ENCODE results near the gene EOLA1.
"Not testable (repeated sequence)": the region's sequence is repeated elsewhere in the genome, so short reads cannot be mapped to it uniquely, and the experiment has no call there.

The EOLA1 gene

DNA sequence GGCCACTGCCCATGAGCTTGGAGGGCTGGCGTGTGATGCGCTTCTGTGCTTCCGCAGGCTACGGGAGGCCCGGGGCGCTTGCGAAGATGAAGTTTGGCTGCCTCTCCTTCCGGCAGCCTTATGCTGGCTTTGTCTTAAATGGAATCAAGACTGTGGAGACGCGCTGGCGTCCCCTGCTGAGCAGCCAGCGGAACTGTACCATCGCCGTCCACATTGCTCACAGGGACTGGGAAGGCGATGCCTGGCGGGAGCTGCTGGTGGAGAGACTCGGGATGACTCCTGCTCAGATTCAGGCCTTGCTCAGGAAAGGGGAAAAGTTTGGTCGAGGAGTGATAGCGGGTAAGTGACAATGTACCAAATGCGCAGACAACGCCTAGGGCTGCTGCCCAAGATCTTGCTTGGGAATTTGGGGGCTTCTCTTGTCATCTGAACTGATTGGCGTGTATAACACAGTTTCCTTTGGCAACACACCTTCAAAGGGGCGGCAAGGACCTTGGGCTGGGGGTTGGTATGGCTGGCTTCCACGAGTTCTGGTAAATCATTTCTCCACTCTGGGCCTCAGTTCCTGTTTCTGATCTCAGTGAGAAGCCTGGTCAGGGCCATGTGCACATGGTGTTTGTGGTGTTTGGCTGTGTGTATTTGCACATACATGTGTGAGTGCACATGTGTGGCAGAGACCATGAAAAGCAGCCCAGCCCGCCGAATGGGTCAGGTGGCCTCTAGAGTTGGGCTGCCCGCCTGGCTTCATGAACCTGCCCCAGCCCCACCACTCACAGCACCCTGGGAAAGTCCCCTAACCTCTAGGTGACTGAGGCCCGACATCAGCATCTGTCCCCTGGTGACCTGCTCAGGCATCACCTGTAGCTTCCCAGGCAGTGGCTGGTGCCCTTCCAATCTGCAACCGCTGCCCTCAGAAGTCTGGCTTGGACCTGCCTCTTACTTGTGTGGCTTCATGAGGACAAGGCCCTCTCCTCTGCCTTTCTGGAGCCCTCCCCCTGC is 5.0 kb downstream of the EOLA1 start:
- DNase-seq = not testable (repeated sequence)

DNA sequence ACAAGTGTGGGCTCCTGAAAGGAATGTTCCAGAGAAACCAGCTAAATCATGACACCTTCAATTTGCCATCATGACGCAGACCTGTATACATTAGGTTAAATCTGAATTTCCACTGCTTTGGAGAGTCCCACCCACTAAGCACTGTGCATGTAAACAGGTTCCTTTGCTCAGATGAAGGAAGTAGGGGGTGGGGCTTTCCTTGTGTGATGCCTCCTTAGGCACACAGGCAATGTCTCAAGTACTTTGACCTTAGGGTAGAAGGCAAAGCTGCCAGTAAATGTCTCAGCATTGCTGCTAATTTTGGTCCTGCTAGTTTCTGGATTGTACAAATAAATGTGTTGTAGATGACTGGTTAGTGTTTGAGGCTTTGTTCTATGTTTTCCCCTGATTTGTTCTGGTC is 6.2 kb downstream of the EOLA1 start:
- DNase-seq = not testable (repeated sequence)

- DNase-seq = not testable (repeated sequence)
Observed at GRCh38 chrX:149547782-149548181, 7.0 kb downstream of the EOLA1 start.

DNA sequence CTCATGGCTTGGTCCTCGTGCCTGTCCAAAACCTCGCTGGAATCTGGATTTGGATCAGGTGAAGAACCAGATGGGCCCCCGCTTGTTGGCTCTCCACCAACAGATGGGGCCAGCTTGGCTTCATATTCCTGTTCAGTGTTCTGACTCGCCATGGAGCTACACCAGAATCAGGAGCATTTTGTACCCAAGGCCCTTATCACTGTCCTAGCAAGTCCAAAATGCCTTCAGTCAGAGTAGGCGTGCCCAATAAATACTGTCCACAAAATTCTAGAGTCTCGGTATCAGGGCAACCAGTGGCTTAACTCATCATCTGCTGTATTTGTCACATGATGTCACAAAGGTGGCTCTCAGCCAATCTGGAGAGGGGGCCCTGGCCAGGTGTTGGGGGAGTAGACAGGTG is 8.9 kb downstream of the EOLA1 start, which contains the start of gene HSFX3:
Gene HSFX3, minus strand, starts transcription at position 224 of the 400 bp plus-strand sequence. Its CDS starts 72 bp downstream, at position 152.
- not testable (repeated sequence) for DNase-seq

DNA sequence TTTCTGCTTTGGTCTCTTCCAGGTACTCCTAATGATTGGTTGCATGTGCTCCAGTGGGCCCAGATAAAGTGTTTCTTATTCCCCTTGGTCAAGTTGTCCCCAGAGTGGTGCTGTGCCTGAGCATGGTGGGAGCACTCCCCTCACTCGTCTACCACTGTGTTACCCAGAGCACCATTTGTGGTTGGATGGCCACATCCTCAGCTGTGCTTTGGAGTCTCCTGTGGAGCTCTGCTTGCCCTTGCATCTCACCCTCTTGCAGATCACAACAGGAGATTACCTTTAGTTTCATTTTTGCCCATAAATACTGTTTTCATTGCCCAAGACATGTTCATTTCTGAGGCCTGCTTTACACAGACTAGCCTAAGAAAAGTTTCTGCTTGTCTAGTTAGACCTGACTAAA is 9.6 kb downstream of the EOLA1 start:
- not testable (repeated sequence) for DNase-seq

DNA sequence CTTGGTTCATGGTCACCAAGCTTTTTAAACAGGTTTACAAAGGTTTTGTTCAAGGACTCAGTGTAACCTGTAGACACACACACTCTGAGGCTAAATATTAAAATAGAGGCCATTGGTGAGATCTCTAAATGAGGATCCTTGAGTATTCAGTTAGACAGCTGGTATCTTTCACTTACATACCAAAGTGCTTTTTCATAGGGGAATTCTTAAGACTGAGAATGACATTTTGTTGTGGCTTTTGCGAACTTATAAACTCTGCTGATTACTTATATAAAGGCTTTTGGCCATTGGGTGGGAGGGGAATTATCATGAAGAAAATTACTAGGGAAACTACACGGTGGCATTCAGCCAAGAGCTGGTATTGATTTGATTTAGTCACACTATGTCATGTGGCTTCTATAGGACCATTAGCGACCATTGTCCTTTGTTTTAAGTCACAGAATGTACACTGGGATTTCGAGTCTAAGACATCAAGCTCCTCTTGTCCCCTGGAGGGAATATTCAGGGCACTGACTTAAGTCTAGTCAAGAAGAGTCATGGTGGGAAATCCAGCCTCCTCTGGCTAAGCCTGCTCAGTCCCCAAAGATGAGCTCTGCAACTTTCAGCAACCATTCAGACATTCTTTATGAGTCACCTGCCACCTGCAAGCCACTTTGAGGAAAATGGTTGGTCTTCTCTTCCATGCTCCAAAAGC is 10.6 kb downstream of the EOLA1 start:
- DNase-seq = not testable (repeated sequence)

DNA sequence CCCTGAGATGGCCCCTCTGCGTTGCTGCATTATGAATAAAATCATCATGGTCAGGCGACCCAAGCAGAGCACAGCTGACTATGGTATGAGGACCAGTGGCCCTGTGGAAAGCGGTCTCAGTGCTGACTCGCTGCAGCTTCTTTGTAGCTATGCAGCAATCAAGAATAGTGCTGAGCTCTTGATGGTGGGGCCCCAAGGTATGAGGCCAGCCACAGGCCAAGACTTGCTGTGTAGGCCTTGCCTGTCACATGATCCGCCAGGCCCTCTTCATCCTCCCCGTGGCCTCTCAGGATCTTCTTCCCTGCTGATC is 11.1 kb downstream of the EOLA1 start:
- DNase-seq = not testable (repeated sequence)

- not testable (repeated sequence) for DNase-seq
Observed at GRCh38 chrX:149555251-149555650, 14.4 kb downstream of the EOLA1 start.

GRCh38 chrX:149563359-149563758 is 22.5 kb downstream of the EOLA1 start:
- no peak for DNase-seq

DNA sequence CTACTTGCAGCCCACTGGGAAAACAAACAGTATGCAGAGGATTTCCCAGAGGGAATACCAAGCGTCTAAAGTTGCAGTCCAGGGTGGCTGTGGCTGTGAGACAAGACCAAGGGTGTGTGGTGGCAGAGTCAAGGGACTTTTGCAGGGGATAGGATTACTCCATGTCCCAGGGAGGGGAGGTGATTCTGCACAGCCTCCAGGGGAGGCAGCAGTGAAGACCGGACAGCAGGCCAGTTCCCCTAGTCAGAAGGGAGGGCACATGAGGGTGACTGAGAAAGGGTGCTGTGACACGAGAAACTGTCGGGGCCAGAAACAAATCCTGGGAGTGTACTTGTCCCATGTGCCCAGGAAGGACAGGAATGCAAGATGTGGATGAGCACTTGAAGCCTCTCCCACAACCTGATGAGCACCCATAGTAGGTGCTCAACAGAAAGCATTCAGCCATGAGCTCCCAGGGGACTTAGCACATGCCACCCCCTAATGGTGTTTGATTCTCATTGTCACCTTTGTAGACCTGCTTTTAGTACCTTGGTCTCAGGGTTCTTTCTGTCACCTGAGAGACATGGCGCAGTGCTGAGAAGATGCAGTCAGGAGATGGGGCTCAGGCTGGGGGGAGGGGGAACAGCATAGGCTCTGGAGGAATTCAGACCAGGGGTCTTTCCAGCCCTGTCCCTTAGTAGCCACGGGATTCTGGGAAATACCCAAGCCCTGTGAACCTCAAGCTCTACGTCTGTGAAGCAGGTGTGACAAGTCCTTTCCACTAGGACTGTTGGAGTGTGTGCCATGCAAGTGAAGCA is 27.0 kb downstream of the EOLA1 start:
- DNase-seq = no peak

- no peak for DNase-seq
Observed at GRCh38 chrX:149568701-149569296, 28.0 kb downstream of the EOLA1 start.

DNA sequence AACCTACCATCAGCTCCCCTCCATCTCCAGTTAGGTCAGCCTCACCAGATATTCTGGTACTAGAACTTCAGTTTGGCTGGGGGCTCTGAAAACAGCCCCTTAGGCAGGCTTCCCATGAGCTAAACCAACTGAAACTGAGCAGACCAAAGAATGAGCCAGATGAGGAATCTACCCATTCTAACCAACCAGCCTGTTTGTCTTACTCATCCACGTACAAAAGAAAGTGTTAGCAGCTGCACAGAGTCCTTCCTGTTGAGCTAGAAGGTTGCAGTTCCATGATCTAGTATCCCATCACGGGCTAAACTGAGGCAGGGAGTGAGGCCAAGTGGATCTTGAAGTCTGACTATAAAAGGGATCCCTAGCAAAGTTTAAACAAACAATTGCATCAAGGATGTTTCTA is 29.0 kb downstream of the EOLA1 start:
- no peak for DNase-seq

- no peak for DNase-seq
Observed at GRCh38 chrX:149570668-149571067, 29.9 kb downstream of the EOLA1 start.

- no peak for DNase-seq
Observed at GRCh38 chrX:149571770-149572169, 31.0 kb downstream of the EOLA1 start.

DNA sequence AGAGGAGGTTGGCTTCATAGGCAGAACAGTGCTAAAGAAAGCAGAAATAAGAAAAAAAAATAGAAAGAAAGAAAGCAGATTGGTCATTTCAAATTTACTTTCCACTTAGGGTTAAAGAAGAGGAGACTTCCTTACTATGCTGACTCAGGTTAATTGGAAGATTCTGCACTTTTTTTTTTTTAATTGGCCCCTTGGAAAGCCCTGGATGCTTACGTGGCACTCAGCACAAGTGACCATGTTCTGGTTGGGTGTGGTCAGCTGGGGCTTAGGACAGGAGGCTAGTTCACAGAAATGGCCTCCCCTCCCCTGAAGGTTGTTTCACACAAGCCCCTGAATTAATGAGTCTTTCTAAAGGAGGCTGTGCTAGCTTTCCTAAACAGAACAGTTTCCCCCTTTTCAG is 31.9 kb downstream of the EOLA1 start:
- no peak for DNase-seq

- DNase-seq = not testable (repeated sequence)
Observed at GRCh38 chrX:149573456-149573855, 32.6 kb downstream of the EOLA1 start.

- DNase-seq = not testable (repeated sequence)
Observed at GRCh38 chrX:149585631-149586030, 44.8 kb downstream of the EOLA1 start.

DNA sequence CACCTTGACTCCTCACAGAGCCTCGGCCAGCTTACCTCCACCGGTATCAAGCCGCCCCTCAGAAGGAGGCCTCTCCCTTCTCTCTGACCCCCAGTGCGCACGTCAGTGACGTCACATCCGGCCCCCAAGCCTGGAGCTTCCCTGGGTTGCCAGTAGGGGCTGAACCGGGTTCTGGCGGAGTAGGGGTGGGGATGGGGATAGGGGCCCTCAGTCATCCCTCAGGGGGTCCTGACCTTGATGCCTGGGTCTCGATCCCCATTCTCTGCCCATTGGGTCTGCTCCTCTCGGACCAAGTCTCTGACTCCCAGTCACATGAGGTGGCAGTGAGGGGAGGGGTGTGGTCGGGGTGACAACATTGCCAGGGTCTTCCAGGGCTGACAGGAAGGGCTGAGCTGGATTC is 46.5 kb downstream of the EOLA1 start, which contains the start of gene MAGEA9B:
Gene MAGEA9B, minus strand, starts transcription at position 101 of the 400 bp plus-strand sequence. CDS start 4,280 bp downstream, outside the sequence.
- DNase-seq = not testable (repeated sequence)

- not testable (repeated sequence) for DNase-seq
Observed at GRCh38 chrX:149590993-149591392, 50.2 kb downstream of the EOLA1 start.

DNA sequence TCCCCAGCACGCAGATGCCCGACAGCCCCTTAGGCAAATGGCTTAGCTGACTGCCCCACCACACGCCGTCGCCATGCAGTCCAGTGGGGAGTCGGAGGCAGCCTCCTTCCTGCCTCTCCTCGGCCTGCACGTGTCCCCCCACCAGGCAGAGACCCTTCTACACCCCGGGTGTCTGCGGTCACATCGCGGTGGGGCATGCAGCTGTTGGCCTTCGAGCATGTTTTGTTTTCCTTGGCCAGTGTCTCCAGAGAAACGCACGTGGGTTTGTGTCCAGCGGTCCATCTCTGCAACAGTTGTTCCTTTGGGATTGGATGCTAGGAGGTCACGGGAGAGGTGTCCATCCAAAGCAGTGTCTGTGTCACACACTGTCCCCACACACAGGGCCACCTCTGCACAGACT is 54.4 kb downstream of the EOLA1 start, which contains the start of gene HSFX2:
Gene HSFX2, minus strand, starts transcription at position 101 of the 400 bp plus-strand sequence. CDS start 614 bp downstream, outside the sequence.
- DNase-seq = not testable (repeated sequence)

GRCh38 chrX:149595943-149596342 is 55.1 kb downstream of the EOLA1 start:
- not testable (repeated sequence) for DNase-seq
